Liver (tissue), 3 donors: ENCODE data around the gene SPRR4.

Source experiments
- HNF4A ChIP-seq, 2 donors: conservative IDR thresholded peaks; 2 replicates each; pipeline ENCODE4 v1.6.1; 2016; ENCODE audit warnings: antibody characterized with exemption in 2 of 2, mild to moderate bottlenecking in 2 of 2
- JUND ChIP-seq, 2 donors: IDR thresholded peaks; 2 replicates each; pipeline ENCODE4 v1.6.1; 2016; ENCODE audit warnings: antibody characterized with exemption in 2 of 2
- NR2F2 ChIP-seq: IDR thresholded peaks from 2 replicates; pipeline ENCODE4 v1.6.1; 2016; ENCODE audit warnings: antibody characterized with exemption
- RAD21 ChIP-seq, 2 donors: IDR thresholded peaks; 2 replicates each; pipeline ENCODE4 v1.6.1; 2016; ENCODE audit warnings: antibody characterized with exemption in 2 of 2, mild to moderate bottlenecking in 2 of 2
- RXRA ChIP-seq, 2 donors: IDR thresholded peaks; 2 replicates each; pipeline ENCODE4 v1.6.1; 2017 to 2018; ENCODE audit warnings: antibody characterized with exemption in 2 of 2, mild to moderate bottlenecking in 1 of 2
- SP1 ChIP-seq: IDR thresholded peaks from 2 replicates; pipeline ENCODE4 v1.6.1; 2018; ENCODE audit warnings: antibody characterized with exemption, mild to moderate bottlenecking
- TAF1 ChIP-seq: conservative IDR thresholded peaks from 2 replicates; pipeline ENCODE4 v1.6.1; 2016; ENCODE audit warnings: antibody characterized with exemption, mild to moderate bottlenecking
- YY1 ChIP-seq: IDR thresholded peaks from 2 replicates; pipeline ENCODE4 v1.6.1; 2016; ENCODE audit warnings: antibody characterized with exemption, mild to moderate bottlenecking
- TF ChIP-seq, protein P1 (sequence below): fragments of 150-350 bp; IDR thresholded peaks from 2 replicates; pipeline ENCODE4 v1.5.1; 2017; ENCODE audit warnings: improper control_type of control experiment, low read depth, low read length; ENCODE audit not compliant: missing input control
- TF ChIP-seq, protein P2 (sequence below): IDR thresholded peaks from 2 replicates; pipeline ENCODE4 v1.6.1; 2016; ENCODE audit warnings: antibody characterized with exemption
- TF ChIP-seq, protein P3 (sequence below): IDR thresholded peaks from 2 replicates; pipeline ENCODE4 v1.6.1; 2016; ENCODE audit warnings: antibody characterized with exemption
- TF ChIP-seq, protein P4 (sequence below): IDR thresholded peaks from 2 replicates; pipeline ENCODE4 v1.6.1; 2016; ENCODE audit warnings: antibody characterized with exemption, mild to moderate bottlenecking
- TF ChIP-seq, protein P5 (sequence below): IDR thresholded peaks from 2 replicates; pipeline ENCODE4 v1.6.1; 2016; ENCODE audit warnings: antibody characterized with exemption
- donor health status: healthy.
- donor health status: healthy.

DNA sequence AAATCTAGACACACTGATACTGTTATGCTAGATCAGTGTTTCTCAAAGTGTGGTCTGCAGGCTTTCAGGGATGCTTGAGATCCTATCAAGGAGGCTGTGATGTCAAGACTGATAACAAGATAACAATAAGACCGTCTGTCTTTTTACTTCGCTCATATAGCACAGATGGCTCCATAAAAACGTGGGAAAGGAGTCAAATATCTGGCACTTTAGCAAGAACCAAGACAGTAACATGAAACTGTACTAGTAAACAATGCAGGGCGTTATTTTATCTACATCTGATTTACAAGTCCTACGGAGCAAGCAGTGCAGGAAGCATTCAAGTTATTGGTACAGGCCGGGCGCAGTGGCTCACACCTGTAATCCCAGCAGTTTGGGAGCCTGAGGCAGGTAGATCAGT is 27.5 kb downstream of the SPRR4 start:
- TF ChIP-seq RAD21 (IDR thresholded peaks at IDR 0.05) (no peak), YY1 (no peak), TAF1 (no peak), NR2F2 (no peak), SP1 (no peak), JUND (IDR thresholded peaks at IDR 0.05) (no peak), HNF4A (conservative IDR thresholded peaks at IDR 0.05) (no peak), RXRA (IDR thresholded peaks at IDR 0.05) (no peak)
- TF ChIP-seq, protein P1, sequence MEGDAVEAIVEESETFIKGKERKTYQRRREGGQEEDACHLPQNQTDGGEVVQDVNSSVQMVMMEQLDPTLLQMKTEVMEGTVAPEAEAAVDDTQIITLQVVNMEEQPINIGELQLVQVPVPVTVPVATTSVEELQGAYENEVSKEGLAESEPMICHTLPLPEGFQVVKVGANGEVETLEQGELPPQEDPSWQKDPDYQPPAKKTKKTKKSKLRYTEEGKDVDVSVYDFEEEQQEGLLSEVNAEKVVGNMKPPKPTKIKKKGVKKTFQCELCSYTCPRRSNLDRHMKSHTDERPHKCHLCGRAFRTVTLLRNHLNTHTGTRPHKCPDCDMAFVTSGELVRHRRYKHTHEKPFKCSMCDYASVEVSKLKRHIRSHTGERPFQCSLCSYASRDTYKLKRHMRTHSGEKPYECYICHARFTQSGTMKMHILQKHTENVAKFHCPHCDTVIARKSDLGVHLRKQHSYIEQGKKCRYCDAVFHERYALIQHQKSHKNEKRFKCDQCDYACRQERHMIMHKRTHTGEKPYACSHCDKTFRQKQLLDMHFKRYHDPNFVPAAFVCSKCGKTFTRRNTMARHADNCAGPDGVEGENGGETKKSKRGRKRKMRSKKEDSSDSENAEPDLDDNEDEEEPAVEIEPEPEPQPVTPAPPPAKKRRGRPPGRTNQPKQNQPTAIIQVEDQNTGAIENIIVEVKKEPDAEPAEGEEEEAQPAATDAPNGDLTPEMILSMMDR: no peak
- TF ChIP-seq, protein P2, sequence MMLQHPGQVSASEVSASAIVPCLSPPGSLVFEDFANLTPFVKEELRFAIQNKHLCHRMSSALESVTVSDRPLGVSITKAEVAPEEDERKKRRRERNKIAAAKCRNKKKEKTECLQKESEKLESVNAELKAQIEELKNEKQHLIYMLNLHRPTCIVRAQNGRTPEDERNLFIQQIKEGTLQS: no peak
- TF ChIP-seq, protein P3, sequence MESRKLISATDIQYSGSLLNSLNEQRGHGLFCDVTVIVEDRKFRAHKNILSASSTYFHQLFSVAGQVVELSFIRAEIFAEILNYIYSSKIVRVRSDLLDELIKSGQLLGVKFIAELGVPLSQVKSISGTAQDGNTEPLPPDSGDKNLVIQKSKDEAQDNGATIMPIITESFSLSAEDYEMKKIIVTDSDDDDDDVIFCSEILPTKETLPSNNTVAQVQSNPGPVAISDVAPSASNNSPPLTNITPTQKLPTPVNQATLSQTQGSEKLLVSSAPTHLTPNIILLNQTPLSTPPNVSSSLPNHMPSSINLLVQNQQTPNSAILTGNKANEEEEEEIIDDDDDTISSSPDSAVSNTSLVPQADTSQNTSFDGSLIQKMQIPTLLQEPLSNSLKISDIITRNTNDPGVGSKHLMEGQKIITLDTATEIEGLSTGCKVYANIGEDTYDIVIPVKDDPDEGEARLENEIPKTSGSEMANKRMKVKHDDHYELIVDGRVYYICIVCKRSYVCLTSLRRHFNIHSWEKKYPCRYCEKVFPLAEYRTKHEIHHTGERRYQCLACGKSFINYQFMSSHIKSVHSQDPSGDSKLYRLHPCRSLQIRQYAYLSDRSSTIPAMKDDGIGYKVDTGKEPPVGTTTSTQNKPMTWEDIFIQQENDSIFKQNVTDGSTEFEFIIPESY: no peak
- TF ChIP-seq, protein P4, sequence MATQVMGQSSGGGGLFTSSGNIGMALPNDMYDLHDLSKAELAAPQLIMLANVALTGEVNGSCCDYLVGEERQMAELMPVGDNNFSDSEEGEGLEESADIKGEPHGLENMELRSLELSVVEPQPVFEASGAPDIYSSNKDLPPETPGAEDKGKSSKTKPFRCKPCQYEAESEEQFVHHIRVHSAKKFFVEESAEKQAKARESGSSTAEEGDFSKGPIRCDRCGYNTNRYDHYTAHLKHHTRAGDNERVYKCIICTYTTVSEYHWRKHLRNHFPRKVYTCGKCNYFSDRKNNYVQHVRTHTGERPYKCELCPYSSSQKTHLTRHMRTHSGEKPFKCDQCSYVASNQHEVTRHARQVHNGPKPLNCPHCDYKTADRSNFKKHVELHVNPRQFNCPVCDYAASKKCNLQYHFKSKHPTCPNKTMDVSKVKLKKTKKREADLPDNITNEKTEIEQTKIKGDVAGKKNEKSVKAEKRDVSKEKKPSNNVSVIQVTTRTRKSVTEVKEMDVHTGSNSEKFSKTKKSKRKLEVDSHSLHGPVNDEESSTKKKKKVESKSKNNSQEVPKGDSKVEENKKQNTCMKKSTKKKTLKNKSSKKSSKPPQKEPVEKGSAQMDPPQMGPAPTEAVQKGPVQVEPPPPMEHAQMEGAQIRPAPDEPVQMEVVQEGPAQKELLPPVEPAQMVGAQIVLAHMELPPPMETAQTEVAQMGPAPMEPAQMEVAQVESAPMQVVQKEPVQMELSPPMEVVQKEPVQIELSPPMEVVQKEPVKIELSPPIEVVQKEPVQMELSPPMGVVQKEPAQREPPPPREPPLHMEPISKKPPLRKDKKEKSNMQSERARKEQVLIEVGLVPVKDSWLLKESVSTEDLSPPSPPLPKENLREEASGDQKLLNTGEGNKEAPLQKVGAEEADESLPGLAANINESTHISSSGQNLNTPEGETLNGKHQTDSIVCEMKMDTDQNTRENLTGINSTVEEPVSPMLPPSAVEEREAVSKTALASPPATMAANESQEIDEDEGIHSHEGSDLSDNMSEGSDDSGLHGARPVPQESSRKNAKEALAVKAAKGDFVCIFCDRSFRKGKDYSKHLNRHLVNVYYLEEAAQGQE: no peak
- TF ChIP-seq, protein P5, sequence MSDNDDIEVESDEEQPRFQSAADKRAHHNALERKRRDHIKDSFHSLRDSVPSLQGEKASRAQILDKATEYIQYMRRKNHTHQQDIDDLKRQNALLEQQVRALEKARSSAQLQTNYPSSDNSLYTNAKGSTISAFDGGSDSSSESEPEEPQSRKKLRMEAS: no peak
